Vagina (tissue), 2 donors: ENCODE results near the gene KRT13.

Source experiments
- POLR2A ChIP-seq, 2 donors: fragments of 450-650 bp; IDR thresholded peaks; one replicate each; pipeline ENCODE4 v1.6.1; 2017; ENCODE audit warnings: antibody characterized with exemption in 2 of 2, mild to moderate bottlenecking in 2 of 2, moderate library complexity in 2 of 2
- TF ChIP-seq, protein P1 (sequence below), 3 experiments: fragments of 450-650 bp in 2 of 3; fragments of 200-600 bp in 1 of 3; sonication (generic) in 1 of 3; IDR thresholded peaks; one replicate each; pipeline ENCODE4 v1.5.1; 2017 to 2019; ENCODE audit warnings: antibody characterized with exemption in 3 of 3, mild to moderate bottlenecking in 2 of 3, moderate library complexity in 2 of 3

DNA sequence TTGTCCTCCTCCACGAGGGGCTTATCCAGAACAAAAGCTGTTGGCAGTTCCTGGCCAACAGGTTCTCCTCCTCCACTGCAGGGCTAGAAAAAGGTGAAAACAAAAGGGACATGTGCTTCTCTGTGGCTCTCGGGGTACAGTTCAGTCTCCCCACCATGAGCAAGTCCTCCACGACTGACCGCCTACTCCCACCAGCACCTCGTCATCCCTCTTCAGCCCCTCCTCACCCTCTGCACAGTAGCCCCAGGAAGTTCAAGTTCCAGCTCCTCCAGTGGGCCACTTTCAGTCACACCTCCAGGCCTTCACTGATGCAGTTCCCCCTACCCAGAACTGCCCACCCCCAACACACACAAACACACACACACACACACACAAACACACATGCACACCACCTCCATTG lies 47.0 kb upstream of the KRT13 start:
- TF ChIP-seq POLR2A (IDR thresholded peaks at IDR 0.05) = no peak
- TF ChIP-seq, protein P1, sequence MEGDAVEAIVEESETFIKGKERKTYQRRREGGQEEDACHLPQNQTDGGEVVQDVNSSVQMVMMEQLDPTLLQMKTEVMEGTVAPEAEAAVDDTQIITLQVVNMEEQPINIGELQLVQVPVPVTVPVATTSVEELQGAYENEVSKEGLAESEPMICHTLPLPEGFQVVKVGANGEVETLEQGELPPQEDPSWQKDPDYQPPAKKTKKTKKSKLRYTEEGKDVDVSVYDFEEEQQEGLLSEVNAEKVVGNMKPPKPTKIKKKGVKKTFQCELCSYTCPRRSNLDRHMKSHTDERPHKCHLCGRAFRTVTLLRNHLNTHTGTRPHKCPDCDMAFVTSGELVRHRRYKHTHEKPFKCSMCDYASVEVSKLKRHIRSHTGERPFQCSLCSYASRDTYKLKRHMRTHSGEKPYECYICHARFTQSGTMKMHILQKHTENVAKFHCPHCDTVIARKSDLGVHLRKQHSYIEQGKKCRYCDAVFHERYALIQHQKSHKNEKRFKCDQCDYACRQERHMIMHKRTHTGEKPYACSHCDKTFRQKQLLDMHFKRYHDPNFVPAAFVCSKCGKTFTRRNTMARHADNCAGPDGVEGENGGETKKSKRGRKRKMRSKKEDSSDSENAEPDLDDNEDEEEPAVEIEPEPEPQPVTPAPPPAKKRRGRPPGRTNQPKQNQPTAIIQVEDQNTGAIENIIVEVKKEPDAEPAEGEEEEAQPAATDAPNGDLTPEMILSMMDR (IDR thresholded peaks at IDR 0.05) = no peak
